ENCODE results near the gene ADCY1.
"Not testable (repeated sequence)": the region's sequence is repeated elsewhere in the genome, so short reads cannot be mapped to it uniquely, and the experiment has no call there.

ADCY1 gene

GRCh38 chr7:45573661-45574415 is at the start of gene ADCY1:
TSS of gene ADCY1 (plus strand) at chr7:45574368. CDS start at chr7:45574544, 176 bp downstream.
- no peak for DNase-seq (ENCODE audit: low read depth in 1 of 2, low spot score in 1 of 2)

GRCh38 chr7:45524445-45524844 is 49.7 kb upstream of the ADCY1 start:
- no peak for DNase-seq (ENCODE audit: low read depth in 1 of 2, low spot score in 1 of 2)

- no peak for DNase-seq (ENCODE audit: low read depth in 1 of 2, low spot score in 1 of 2)
These were observed 49.1 kb upstream of the ADCY1 start for GRCh38 chr7:45525057-45525456.

GRCh38 chr7:45543473-45543872 is 30.7 kb upstream of the ADCY1 start:
- no peak for DNase-seq (ENCODE audit: low read depth in 1 of 2, low spot score in 1 of 2)

DNA sequence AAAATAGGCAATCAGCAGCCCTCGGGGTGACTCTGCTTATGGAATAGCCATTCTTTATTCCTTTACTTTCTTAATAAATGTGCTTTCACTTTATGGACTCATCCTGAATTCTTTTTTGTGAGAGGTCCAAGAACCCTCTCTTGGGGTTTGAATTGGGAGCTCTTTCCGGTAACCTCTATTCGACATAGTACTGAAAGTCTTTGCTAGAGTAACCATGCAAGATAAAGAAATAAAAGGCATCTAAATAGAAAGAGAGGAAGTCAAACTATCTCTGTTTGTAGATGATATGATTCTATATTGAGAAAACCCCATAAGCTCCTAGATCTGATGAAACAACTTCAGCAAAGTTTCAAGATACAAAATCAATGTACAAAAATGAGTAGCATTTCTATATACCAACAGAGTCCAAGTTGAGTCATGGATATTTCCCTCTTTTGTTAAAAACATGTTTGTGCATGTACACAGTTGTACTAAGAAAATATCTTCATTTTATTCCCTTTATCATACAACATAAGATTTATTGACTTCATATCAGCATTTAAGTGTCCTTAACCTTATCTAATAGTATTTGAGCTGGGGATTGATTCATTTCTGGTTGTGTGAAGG is 29.0 kb upstream of the ADCY1 start:
- DNase-seq (ENCODE audit: low read depth in 1 of 2, low spot score in 1 of 2), result not testable (repeated sequence)

- DNase-seq (ENCODE audit: low read depth in 1 of 2, low spot score in 1 of 2), result not testable (repeated sequence)
These were observed 25.3 kb upstream of the ADCY1 start for GRCh38 chr7:45548917-45549316.

DNA sequence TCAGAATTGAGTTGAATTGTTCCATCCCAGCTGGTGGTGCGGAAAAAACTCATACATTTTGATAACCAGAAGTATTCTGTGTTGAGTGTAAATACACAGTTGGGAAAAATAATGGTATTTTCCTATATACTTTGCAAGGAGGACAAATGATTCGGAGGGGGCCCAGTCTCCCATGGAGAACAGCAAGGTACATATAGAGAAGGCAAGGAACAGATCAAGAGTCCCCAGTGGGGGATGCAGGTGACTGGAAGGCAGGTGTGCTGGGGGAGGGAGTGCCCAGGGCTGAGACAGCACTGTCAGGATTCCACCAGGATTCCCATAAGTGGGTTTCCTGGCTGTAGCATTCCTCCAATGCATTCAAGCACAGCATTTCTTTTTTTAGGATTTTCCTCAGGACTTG is 10.8 kb upstream of the ADCY1 start:
- no peak for DNase-seq (ENCODE audit: low read depth in 1 of 2, low spot score in 1 of 2)

GRCh38 chr7:45563941-45564461 is 10.2 kb upstream of the ADCY1 start:
- no peak for DNase-seq (ENCODE audit: low read depth in 1 of 2, low spot score in 1 of 2)

DNA sequence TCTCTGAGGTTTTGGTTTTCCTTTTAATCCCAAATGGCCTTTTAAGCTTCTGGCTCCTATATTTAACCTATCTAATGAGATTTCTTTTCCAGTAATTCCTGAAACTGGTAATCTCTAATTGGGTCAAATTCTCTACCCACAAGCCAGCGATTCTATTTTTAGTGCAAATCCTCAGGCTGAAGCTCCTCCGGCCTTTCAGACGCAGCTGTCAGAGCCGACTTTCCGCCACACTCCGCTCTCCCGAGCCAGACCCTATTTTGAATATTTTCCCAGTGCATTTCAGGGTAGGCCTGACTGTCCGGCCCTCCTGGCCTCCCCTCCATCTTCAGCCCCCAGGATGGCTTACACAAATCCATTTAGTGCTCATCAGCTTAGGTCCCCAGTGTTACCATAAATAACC is 9.7 kb upstream of the ADCY1 start:
- no peak for DNase-seq (ENCODE audit: low read depth in 1 of 2, low spot score in 1 of 2)

GRCh38 chr7:45564886-45565455 is 9.2 kb upstream of the ADCY1 start:
- no peak for DNase-seq (ENCODE audit: low read depth in 1 of 2, low spot score in 1 of 2)

DNA sequence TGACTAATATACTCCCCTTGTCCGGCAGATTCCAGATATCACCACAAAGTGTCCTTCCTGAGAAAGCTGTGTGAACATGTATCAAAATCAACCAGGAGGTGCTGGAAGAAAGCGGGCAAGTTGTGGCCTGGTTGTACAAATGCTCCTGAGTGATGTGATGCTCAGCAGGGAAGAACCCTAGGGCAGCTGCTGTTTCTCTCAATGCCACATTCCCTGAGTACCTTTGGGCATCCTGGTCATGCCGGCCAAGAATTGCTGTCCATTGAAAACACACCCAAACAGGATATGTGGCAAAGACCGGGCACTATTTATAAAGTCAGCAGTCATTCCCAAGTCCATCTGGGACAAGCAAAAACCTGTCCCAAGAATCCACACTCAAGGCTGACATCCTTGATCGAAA is 7.8 kb upstream of the ADCY1 start:
- DNase-seq (ENCODE audit: low read depth in 1 of 2, low spot score in 1 of 2), result no peak

GRCh38 chr7:45566961-45567360 is 7.2 kb upstream of the ADCY1 start:
- DNase-seq (ENCODE audit: low read depth in 1 of 2, low spot score in 1 of 2), result no peak

DNA sequence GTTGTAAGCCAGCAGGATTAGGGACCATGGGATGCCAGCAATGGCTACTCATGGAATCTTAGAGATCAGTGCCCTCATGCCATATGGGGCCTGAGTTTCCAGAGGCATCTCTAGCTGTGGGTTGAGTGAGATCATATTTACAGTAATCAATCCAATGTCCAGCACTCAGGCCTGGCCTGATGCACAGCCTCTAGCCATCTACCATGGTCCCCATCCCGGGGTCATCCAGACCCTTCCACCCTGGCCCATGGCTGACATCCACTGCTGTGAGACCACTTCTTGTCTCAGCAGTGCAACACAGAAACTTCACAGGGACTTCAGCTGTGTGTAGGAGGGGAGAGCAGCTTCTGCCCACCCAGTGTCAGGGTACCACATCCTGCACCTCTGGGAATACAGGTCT is 6.5 kb upstream of the ADCY1 start:
- no peak for DNase-seq (ENCODE audit: low read depth in 1 of 2, low spot score in 1 of 2)

- no peak for DNase-seq (ENCODE audit: low read depth in 1 of 2, low spot score in 1 of 2)
These were observed 5.5 kb upstream of the ADCY1 start for GRCh38 chr7:45568536-45569289.

DNA sequence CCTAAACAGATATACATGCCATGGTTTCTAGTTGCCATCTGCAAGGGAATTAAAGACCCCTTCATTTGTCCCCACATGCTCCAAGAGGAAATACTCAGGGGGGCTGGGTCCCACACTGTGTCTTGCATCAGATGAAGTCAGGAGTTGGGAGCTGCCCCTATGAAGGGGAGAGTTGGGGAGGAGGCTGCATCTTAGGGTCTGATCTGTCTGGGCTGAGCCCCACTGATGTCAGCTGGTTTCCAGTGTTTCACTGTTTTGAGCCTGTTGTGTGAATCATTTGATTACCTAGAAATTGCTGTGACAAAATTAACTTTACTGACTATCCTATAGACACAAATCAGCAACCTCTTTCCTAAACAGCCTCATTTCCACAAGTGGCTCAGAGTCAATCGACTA is 4.9 kb upstream of the ADCY1 start:
- no peak for DNase-seq (ENCODE audit: low read depth in 1 of 2, low spot score in 1 of 2)

- DNase-seq (ENCODE audit: low read depth in 1 of 2, low spot score in 1 of 2), result no peak
These were observed 3.4 kb upstream of the ADCY1 start for GRCh38 chr7:45570797-45571196.

- DNase-seq (ENCODE audit: low read depth in 1 of 2, low spot score in 1 of 2), result no peak
These were observed 964 bp upstream of the ADCY1 start for GRCh38 chr7:45573204-45573603.

- DNase-seq (ENCODE audit: low read depth in 1 of 2, low spot score in 1 of 2), result no peak
These were observed 174 bp downstream of the ADCY1 start for GRCh38 chr7:45574416-45574668.

DNA sequence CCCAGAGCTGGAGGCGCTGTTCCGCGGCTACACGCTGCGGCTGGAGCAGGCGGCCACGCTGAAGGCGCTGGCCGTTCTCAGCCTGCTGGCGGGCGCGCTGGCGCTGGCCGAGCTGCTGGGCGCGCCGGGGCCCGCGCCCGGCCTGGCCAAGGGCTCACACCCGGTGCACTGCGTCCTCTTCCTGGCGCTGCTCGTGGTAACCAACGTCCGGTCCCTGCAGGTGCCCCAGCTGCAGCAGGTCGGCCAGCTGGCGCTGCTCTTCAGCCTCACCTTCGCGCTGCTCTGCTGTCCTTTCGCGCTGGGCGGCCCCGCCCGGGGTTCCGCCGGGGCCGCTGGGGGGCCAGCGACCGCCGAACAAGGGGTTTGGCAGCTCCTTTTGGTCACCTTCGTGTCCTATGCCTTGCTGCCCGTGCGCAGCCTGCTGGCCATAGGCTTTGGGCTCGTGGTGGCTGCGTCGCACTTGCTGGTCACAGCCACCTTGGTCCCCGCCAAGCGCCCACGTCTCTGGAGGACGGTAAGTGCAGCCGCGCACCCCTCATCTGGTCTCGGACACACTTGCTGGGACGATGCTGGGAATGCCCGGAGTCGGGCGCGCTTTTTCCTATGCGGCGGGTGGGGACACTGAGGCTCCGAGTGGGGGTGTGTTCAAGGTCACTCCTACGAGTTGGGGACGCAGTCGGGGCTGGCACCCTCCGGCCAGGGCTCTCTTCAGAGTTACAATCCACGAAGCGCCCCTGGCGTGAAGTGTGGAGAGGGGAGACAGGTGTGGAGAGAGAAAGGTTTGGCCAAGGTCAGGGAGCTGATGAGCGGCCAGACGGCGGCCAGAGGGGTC is 717 bp downstream of the ADCY1 start:
- DNase-seq (ENCODE audit: low read depth in 1 of 2, low spot score in 1 of 2), result no peak

- DNase-seq (ENCODE audit: low read depth in 1 of 2, low spot score in 1 of 2), result no peak
These were observed 1.5 kb downstream of the ADCY1 start for GRCh38 chr7:45575501-45576248.
